Adrenal gland (tissue), 12 donors: Measurements from ENCODE around the gene RFX1. TPM values are rescaled to one million over a fixed set of nuclear protein-coding genes. Genes with fewer than 3 reads are reported as not detected.

Experiments
- DNase-seq, 7 donors: peaks; one replicate each; pipeline ENCODE4 v3.0.0-alpha.2; 2019 to 2020
- H3K27ac ChIP-seq, 5 donors: fragments of 200-600 bp; sonication (generic) in 4 of 5; 1 replicate in 3 of 5; 2 replicates in 2 of 5; pipeline versions ENCODE4 v1.5.1 to v1.8.0; 2016 to 2020; ENCODE audit warnings: mild to moderate bottlenecking in 1 of 5
- H3K27me3 ChIP-seq: fragments of 200-600 bp; 2 replicates; pipeline ENCODE4 v1.8.0; 2021
- H3K36me3 ChIP-seq, 2 donors: fragments of 200-600 bp; replicated peaks in 1 of 2; 1 replicate in 1 of 2; 2 replicates in 1 of 2; pipeline versions ENCODE4 v1.5.1 to v1.8.0; 2018 to 2022
- H3K4me1 ChIP-seq, 2 donors: fragments of 200-600 bp; replicated peaks in 1 of 2; 1 replicate in 1 of 2; 2 replicates in 1 of 2; pipeline versions ENCODE4 v1.5.1 to v1.8.0; 2018 to 2021
- H3K4me3 ChIP-seq, 4 donors: fragments of 200-600 bp; sonication (generic) in 3 of 4; one replicate each; pipeline ENCODE4 v1.5.1; 2016 to 2018
- H3K9me3 ChIP-seq, 3 donors: fragments of 200-600 bp; sonication (generic) in 1 of 3; replicated peaks in 1 of 3; 1 replicate in 2 of 3; 2 replicates in 1 of 3; pipeline versions ENCODE4 v1.5.1 to v1.8.0; 2016 to 2021
- CTCF ChIP-seq, 6 experiments: fragments of 450-650 bp in 4 of 6; fragments of 200-600 bp in 2 of 6; sonication (generic) in 1 of 6; IDR thresholded peaks; 1 replicate in 5 of 6; 2 replicates in 1 of 6; pipeline versions ENCODE4 v1.5.1 to v1.8.0; 2016 to 2021; ENCODE audit warnings: antibody characterized with exemption in 6 of 6, mild to moderate bottlenecking in 2 of 6, moderate library complexity in 1 of 6
- POLR2A ChIP-seq, 2 donors: fragments of 450-650 bp; IDR thresholded peaks; one replicate each; pipeline ENCODE4 v1.6.1; 2017; ENCODE audit warnings: antibody characterized with exemption in 2 of 2, mild to moderate bottlenecking in 2 of 2, moderate library complexity in 1 of 2
- WGBS, 4 donors: extraction: QIAGEN DNeasy Blood & Tissue Kit in 2 of 4; methylation state at CpG; one replicate each; pipeline versions ENCODE4 v1.1.5 to v1.1.7; 2013 to 2017; 5-methylcytosine and 5-hydroxymethylcytosine counted together
- intact Hi-C, 2 donors: fragments of 100-400 bp; cut with DNase I; formaldehyde crosslinking; loops; one replicate each; pipeline versions ENCODE4 v1.14.1 to v1.15.0; 2022 to 2023
- polyA plus RNA-seq, 3 donors: library from polyadenylated mRNA; stranded (reverse); fragments of 200-250 nt in 2 of 3; fragments of 350-450 nt in 1 of 3; fragmentation: Illumina TruSeq in 1 of 3; extraction: RNeasy Lipid Tissue Mini Kit (QIAGEN cat#74804) in 1 of 3; gene quantifications; one replicate each; pipeline ENCODE4 v1.2.3, GENCODE V29; 2013 to 2014
- total RNA-seq, 9 donors: library from RNA; depleted of rRNA in 4 of 9; stranded (reverse); fragments of >200 nt in 4 of 9; fragments of 120-200 nt in 1 of 9; fragmentation: NEBNext Ultra II Directional in 1 of 9; extraction: Animal tissue kit (Norgen Biotek cat#: 25700) in 1 of 9; gene quantifications; one replicate each; pipeline versions ENCODE4 v1.1.0 to v1.2.4, GENCODE V29; 2013 to 2023
- donor health status: healthy with polysubstance abuse.
- donor health status: Bipolar disorder and iron deficiency.
- donor health status: DM: yes; HTN: yes; CAD: no.
- donor health status: DM: no; HTN: no; CAD: no.
- donor health status: DM: no; HTN: no; CAD: no.
- donor health status: DM: yes; HTN: yes; CAD: no.

Gene RFX1
- total and polyA plus RNA-seq, 12 donors: 1.4 to 21.4 (median 7.0) TPM

DNA sequence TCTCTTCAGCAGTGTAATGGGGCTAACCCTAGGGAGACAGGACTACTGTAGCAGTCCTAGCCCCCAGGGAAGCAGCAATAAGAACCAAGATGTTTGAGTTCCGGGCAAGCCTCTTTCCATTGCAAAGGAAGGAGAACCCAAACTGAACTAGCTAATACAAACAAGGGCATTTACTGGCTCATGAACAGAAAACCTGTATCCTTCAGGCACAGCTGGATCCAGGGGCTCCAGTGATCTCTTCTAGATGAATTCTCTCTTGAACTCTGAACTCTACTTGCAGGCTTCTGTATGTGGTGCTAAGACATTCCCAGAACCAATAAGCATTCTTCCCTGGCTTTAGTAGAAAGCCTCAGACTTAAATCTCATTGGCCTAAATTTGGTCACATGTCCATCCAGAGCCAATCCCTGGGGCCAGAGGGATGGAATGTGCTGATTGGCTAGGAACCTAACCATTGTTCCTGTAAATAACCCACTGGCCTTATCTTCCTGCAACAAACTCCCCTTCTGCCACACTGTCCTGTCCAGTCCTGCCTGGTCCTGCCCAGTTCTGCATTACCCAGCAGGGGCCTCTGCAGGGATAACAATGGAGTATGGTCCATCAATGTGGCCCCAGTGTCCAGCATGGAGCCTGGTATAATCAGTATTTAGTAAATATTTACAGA, 64.0 kb downstream of the RFX1 start:
- Histone ChIP-seq H3K4me3 (no peak overlapping the region), H3K4me1 (no peaks in the 10 kb centered on the region), H3K36me3 (no peaks in the 10 kb centered on the region), H3K9me3 (no peaks in the 10 kb centered on the region), H3K27me3 (no peaks in the 10 kb centered on the region), H3K27ac (no peak overlapping the region)
- DNase-seq: no peak
- WGBS, 4 donors: 93 to 100% (median 98%) methylated on average over 1 of the region's 1 CpG
- intact Hi-C loops: no loop called here
- TF ChIP-seq POLR2A (IDR thresholded peaks at IDR 0.05): no peak
- TF ChIP-seq CTCF (IDR thresholded peaks at IDR 0.05): no peak

GRCh38 chr19:13938301-13939064, 67.6 kb downstream of the RFX1 start, which contains the start of gene PODNL1:
Gene PODNL1 (minus strand): TSS chr19:13938417. CDS start chr19:13938181, 236 bp downstream.
- WGBS, 4 donors: 3 to 34% (median 30%) methylated on average over 5 to 21 of the region's 21 CpGs
- Histone ChIP-seq H3K36me3 (no peaks in the 10 kb centered on the region), H3K27me3 (no peaks in the 10 kb centered on the region), H3K9me3 (no peaks in the 10 kb centered on the region), H3K4me3 (no peak within 1 kb of the TSS), H3K4me1 (no peaks in the 10 kb centered on the region), H3K27ac (no peak within 1 kb of the TSS)
- TF ChIP-seq POLR2A (IDR thresholded peaks at IDR 0.05): no peak
- no peak for TF ChIP-seq CTCF (IDR thresholded peaks at IDR 0.05)
- intact Hi-C loops: no loop called here
- DNase-seq: no peak

DNA sequence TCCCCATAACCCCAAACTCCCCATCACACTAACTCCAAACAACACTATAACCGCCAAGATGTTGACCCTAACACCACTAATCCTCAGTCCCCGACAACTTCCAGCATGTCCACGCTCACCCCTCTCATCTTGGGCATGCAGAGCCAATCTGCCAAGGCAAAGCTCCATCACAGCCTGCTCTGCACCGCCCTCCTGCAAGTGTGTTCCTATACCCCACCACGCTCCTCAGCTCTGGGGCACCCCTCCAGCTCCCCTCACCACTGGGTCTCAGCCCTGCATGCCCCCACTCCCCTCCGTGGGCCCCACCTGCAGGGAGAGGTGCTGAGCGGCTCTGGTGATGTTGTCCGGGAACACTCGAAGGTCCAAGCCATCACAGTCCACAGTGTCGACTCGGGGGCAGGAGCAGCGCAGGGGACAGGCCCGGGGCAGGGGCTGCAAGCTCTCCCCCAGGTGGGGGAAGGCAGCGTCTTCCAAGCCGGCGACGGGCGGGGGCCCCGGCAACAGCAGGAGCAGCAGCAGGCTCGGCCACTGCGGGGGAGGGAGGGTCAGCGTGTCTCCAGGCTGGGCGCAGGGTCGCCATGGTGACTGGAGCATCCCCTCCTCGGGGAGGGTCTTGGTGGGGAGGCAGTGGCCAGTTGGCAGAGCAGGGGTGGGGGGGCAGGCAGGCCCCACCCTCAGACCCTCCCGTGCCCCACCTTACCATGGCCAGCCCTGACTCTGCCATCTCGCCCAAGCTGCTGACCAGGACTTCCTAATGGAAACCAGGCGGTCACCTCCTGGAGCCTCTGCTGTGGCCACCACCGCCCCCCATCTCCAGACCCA, 68.4 kb downstream of the RFX1 start:
- TF ChIP-seq CTCF (IDR thresholded peaks at IDR 0.05): no peak
- Histone ChIP-seq H3K27ac (no peak overlapping the region), H3K4me3 (no peak overlapping the region), H3K27me3 (no peaks in the 10 kb centered on the region), H3K9me3 (no peaks in the 10 kb centered on the region), H3K36me3 (no peaks in the 10 kb centered on the region), H3K4me1 (no peaks in the 10 kb centered on the region)
- 12 to 47% (median 13%) methylated on average over 5 to 29 of the region's 29 CpGs for WGBS, 4 donors
- intact Hi-C loops: no loop called here
- DNase-seq: no peak
